GM23248 (cell line): ENCODE results near the gene ERGIC1. TPM values are rescaled to one million over a fixed set of nuclear protein-coding genes. Genes with fewer than 3 reads are reported as not detected.

Experiments
- DNase-seq: peaks from one replicate; pipeline ENCODE4 v3.0.0-alpha.2; 2015
- H2AFZ ChIP-seq: fragments of 200-600 bp; sonication (generic); 2 replicates; pipeline ENCODE4 v1.6.1; 2016; ENCODE audit warnings: antibody characterized with exemption
- H3F3A ChIP-seq: fragments of 200-600 bp; sonication (generic); 2 replicates; pipeline ENCODE4 v1.6.1; 2016; ENCODE audit warnings: mild to moderate bottlenecking, antibody characterized with exemption, mixed run types; ENCODE audit not compliant: insufficient read depth
- H3K27ac ChIP-seq: fragments of 200-600 bp; sonication (generic); 2 replicates; pipeline ENCODE4 v1.5.1; 2016; ENCODE audit warnings: mild to moderate bottlenecking
- H3K27me3 ChIP-seq: fragments of 200-600 bp; sonication (generic); replicated peaks from 2 replicates; pipeline ENCODE4 v1.6.1; 2016; ENCODE audit warnings: mild to moderate bottlenecking; ENCODE audit not compliant: insufficient read depth
- H3K36me3 ChIP-seq: fragments of 200-600 bp; sonication (generic); 2 replicates; pipeline ENCODE4 v1.6.1; 2016; ENCODE audit warnings: low read depth, mild to moderate bottlenecking
- H3K4me1 ChIP-seq: fragments of 200-600 bp; sonication (generic); 2 replicates; pipeline ENCODE4 v1.6.1; 2016; ENCODE audit warnings: mild to moderate bottlenecking; ENCODE audit not compliant: insufficient read depth
- H3K4me2 ChIP-seq: fragments of 200-600 bp; sonication (generic); one replicate; pipeline ENCODE4 v1.6.1; 2016; ENCODE audit warnings: mild to moderate bottlenecking; ENCODE audit not compliant: unreplicated experiment
- H3K4me3 ChIP-seq: fragments of 200-600 bp; sonication (generic); 2 replicates; pipeline ENCODE4 v1.5.1; 2016; ENCODE audit warnings: mild to moderate bottlenecking
- H3K79me2 ChIP-seq: fragments of 200-600 bp; sonication (generic); 2 replicates; pipeline ENCODE4 v1.6.1; 2016; ENCODE audit warnings: mild to moderate bottlenecking; ENCODE audit not compliant: insufficient read depth
- H3K9ac ChIP-seq: fragments of 200-600 bp; sonication (generic); 2 replicates; pipeline ENCODE4 v1.6.1; 2016; ENCODE audit warnings: mild to moderate bottlenecking
- H3K9me2 ChIP-seq: fragments of 200-600 bp; sonication (generic); 2 replicates; pipeline ENCODE4 v1.6.1; 2016; ENCODE audit warnings: mixed run types, mild to moderate bottlenecking, moderate library complexity; ENCODE audit not compliant: insufficient read depth
- H3K9me3 ChIP-seq: fragments of 200-600 bp; sonication (generic); one replicate; pipeline ENCODE4 v1.6.1; 2017; ENCODE audit warnings: low read depth
- H4K20me1 ChIP-seq: fragments of 200-600 bp; sonication (generic); 2 replicates; pipeline ENCODE4 v1.6.0; 2016; ENCODE audit not compliant: insufficient read depth
- EZH2 ChIP-seq: fragments of 200-600 bp; sonication (generic); IDR thresholded peaks from 2 replicates; pipeline ENCODE4 v1.6.1; 2018; ENCODE audit warnings: antibody characterized with exemption, mild to moderate bottlenecking; ENCODE audit not compliant: insufficient read depth, poor library complexity, severe bottlenecking
- EZH2phosphoT487 ChIP-seq: fragments of 200-600 bp; sonication (generic); IDR thresholded peaks from 2 replicates; pipeline ENCODE4 v1.6.1; 2018; ENCODE audit warnings: antibody characterized with exemption, moderate library complexity, mild to moderate bottlenecking, low read depth; ENCODE audit not compliant: insufficient read depth
- WGBS, 2 experiments: methylation state at CpG; one replicate each; pipeline ENCODE4 v1.1.6; 2015 to 2017; ENCODE audit warnings: low lambda C conversion rate in 2 of 2, low coverage in 1 of 2; ENCODE audit errors: missing lambda C conversion rate in 2 of 2; 5-methylcytosine and 5-hydroxymethylcytosine counted together
- in situ Hi-C: fragments of 300-500 bp; cut with MboI; formaldehyde crosslinking; loops from 2 replicates; pipeline ENCODE4 v1.15.0; 2020
- polyA plus RNA-seq: library from polyadenylated mRNA; unstranded; fragments of >200 nt; fragmentation: Nextera tagmentation; extraction: Ambion mirVana; gene quantifications from 2 replicates; pipeline ENCODE4 v1.2.1, GENCODE V29; 2016
- total RNA-seq: library from RNA; depleted of rRNA; stranded (reverse); fragments of >200 nt; shearing (Covaris generic); gene quantifications from 2 replicates; pipeline ENCODE4 v1.2.3, GENCODE V29; 2014

ERGIC1 gene
- total and polyA plus RNA-seq, 2 experiments from 2014 or later: 66.4 to 235 TPM

DNA sequence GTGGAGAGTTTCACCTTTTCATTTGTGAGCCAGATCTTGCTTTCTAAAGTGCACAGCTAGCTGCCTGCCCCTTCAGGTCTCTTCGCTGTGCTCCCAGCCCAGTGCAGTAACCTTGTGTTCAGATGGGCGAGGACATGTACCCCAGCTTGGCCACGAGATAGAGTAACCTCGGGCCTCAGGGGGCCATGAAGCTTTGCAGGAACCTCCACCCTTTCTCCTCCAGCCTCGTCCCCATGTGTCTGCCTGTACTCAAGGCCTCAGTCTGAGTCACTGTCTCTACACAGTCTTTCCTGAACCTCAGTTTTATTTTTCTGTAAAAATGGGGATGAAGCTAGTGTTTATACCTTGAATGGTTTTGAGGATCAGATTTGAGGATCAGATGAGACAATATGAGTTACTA is 37.9 kb downstream of the ERGIC1 start:
- Histone ChIP-seq H3K9ac (peak overlapping the region; percentile 84), H3K36me3 (no peaks in the 10 kb centered on the region), H4K20me1 (no peaks in the 10 kb centered on the region), H3F3A (peaks cover 51% of the 10 kb centered on the region), H3K27me3 (no peaks in the 10 kb centered on the region), H2AFZ (no peak overlapping the region), H3K4me2 (peak overlapping the region; percentile 19), H3K9me2 (no peaks in the 10 kb centered on the region), H3K4me1 (peaks cover 70% of the 10 kb centered on the region), H3K4me3 (no peak overlapping the region), H3K9me3 (no peaks in the 10 kb centered on the region), H3K27ac (peak overlapping the region; percentile 99), H3K79me2 (peaks cover 79% of the 10 kb centered on the region)
- DNase-seq: peak; percentile 72
- in situ Hi-C loops: no loop called here
- TF ChIP-seq EZH2 (no peak), EZH2phosphoT487 (no peak)
- WGBS, 2 experiments: 30 to 33% methylated on average over 5 of the region's 5 CpGs

GRCh38 chr5:172872997-172873491 is 39.0 kb downstream of the ERGIC1 start:
- Histone ChIP-seq H3K79me2 (peaks cover 79% of the 10 kb centered on the region), H3K9ac (peak overlapping the region; percentile 84), H3K27me3 (no peaks in the 10 kb centered on the region), H3K4me2 (peak overlapping the region; percentile 5), H3K4me1 (peaks cover 61% of the 10 kb centered on the region), H3F3A (peaks cover 44% of the 10 kb centered on the region), H3K9me2 (no peaks in the 10 kb centered on the region), H3K36me3 (no peaks in the 10 kb centered on the region), H2AFZ (no peak overlapping the region), H3K4me3 (no peak overlapping the region), H3K27ac (peak overlapping the region; percentile 99), H3K9me3 (no peaks in the 10 kb centered on the region), H4K20me1 (no peaks in the 10 kb centered on the region)
- in situ Hi-C loops: no loop called here
- peak; percentile 66 for DNase-seq
- TF ChIP-seq EZH2 (no peak), EZH2phosphoT487 (no peak)
- WGBS, 2 experiments: 15 to 16% methylated on average over 13 of the region's 13 CpGs

DNA sequence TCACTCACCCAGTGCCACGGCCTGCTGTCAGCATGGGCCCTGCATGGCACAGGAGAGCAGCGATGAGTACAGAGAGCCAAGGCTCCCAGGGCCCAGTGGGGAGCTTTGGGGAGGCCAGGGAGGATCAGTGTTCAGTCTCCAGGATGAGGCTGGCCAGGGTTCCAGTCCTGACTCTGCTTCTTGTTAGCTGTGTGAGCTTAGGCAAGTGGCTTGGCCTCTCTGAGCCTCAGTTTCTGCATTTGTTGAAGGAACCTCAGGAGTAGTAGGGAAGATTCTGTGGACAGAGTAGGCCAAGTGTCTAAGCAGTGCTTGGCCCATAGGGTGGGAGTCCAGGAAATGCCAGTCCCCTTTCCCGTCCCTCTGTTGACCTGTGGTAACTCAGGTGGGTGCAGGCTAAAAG is 39.5 kb downstream of the ERGIC1 start:
- TF ChIP-seq EZH2: no peak
- no peak for TF ChIP-seq EZH2phosphoT487
- Histone ChIP-seq H3K27ac (peak overlapping the region; percentile 99), H3K9me2 (no peaks in the 10 kb centered on the region), H3K4me2 (peak overlapping the region; percentile 5), H3K9ac (peak overlapping the region; percentile 84), H3K27me3 (no peaks in the 10 kb centered on the region), H3F3A (peaks cover 43% of the 10 kb centered on the region), H3K36me3 (no peaks in the 10 kb centered on the region), H3K79me2 (peaks cover 80% of the 10 kb centered on the region), H3K4me3 (no peak overlapping the region), H4K20me1 (no peaks in the 10 kb centered on the region), H3K9me3 (no peaks in the 10 kb centered on the region), H3K4me1 (peaks cover 61% of the 10 kb centered on the region), H2AFZ (no peak overlapping the region)
- no peak for DNase-seq
- WGBS, 2 experiments: 78 to 90% methylated on average over 3 of the region's 3 CpGs
- in situ Hi-C loops: no loop called here

- Histone ChIP-seq H3K79me2 (peaks cover 88% of the 10 kb centered on the region), H3K36me3 (no peaks in the 10 kb centered on the region), H3K27ac (no peak overlapping the region), H3K27me3 (no peaks in the 10 kb centered on the region), H3K9me3 (no peaks in the 10 kb centered on the region), H2AFZ (no peak overlapping the region), H3K4me3 (no peak overlapping the region), H3K9ac (no peak overlapping the region), H3K4me2 (no peak overlapping the region), H3K9me2 (no peaks in the 10 kb centered on the region), H3K4me1 (peaks cover 60% of the 10 kb centered on the region), H4K20me1 (no peaks in the 10 kb centered on the region), H3F3A (peaks cover 45% of the 10 kb centered on the region)
- no peak for DNase-seq
- TF ChIP-seq EZH2phosphoT487: no peak
- 94 to 96% methylated on average over 8 of the region's 8 CpGs for WGBS, 2 experiments
- in situ Hi-C loops: no loop called here
Observed at GRCh38 chr5:172874647-172875504, 40.8 kb downstream of the ERGIC1 start.
